ENCODE results near the gene OR4K1. TPM values are rescaled to one million over a fixed set of nuclear protein-coding genes. Genes with fewer than 3 reads are reported as not detected.

The OR4K1 gene
- total and polyA plus RNA-seq, 9 of the 15 experiments (the other 6 are each of a cell fraction or from before 2014, with no cell fraction given), result not detected

GRCh38 chr14:19975291-19975690 lies 44.6 kb downstream of the OR4K1 start, which contains the start of gene OR4K15:
Gene OR4K15 (plus strand): TSS chr14:19975591. CDS start chr14:19975591, 0 bp downstream.
- H3K36me3 ChIP-seq (ENCODE audit: control insufficient read depth, insufficient read depth, low read length), result no peaks in the 10 kb centered on the region
- no peak within 1 kb of the TSS for H3K4me2 ChIP-seq (ENCODE audit: insufficient read depth, low read length)
- ATAC-seq (no peak), DNase-seq (ENCODE audit: extremely low read depth in 1 of 4, low spot score in 3 of 4) (no peak), FAIRE-seq (no peak)
- no peak within 1 kb of the TSS for H3K27ac ChIP-seq (ENCODE audit: extremely low read depth, low read depth, low read length)
- H3K27me3 ChIP-seq (ENCODE audit: control insufficient read depth in 2 of 2, insufficient read depth in 2 of 2, low read length in 2 of 2), result no peaks in the 10 kb centered on the region
- no peaks in the 10 kb centered on the region for H3K9me3 ChIP-seq (replicated peaks; ENCODE audit: control insufficient read depth, insufficient read depth, low read depth, low read length)
- intact Hi-C loops (cut with micrococcal nuclease) (no loop called here), in situ Hi-C loops (cut with MboI) (no loop called here)
- WGBS (ENCODE audit: insufficient coverage, low coverage, missing lambda C conversion rate), result 95% methylated on average over 3 of the region's 3 CpGs
- no peak within 1 kb of the TSS for H3K4me3 ChIP-seq
- ChIA-PET CTCF (ENCODE audit: low intra/inter-chr PET ratio) (no interaction called here), POLR2A (no interaction called here)
- BruUV-seq (replicated peaks), result no TSS peak
- no peak for TF ChIP-seq TBL1XR1 (IDR thresholded peaks at IDR 0.05; ENCODE audit: low read length in 2 of 2)
- TF ChIP-seq UBTF (IDR thresholded peaks at IDR 0.05; ENCODE audit: borderline replicate concordance in 1 of 2, low read depth in 2 of 2, low read length in 2 of 2), result no peak
- no peak for TF ChIP-seq KAT2B (IDR thresholded peaks at IDR 0.05; ENCODE audit: low read depth, low read length)
- TF ChIP-seq GATAD2B (IDR thresholded peaks at IDR 0.05; ENCODE audit: borderline replicate concordance), result no peak
- TF ChIP-seq ZBTB34 (CRISPR knock-in tag; IDR thresholded peaks at IDR 0.05), result no peak
- TF ChIP-seq U2AF1 (optimal IDR thresholded peaks at IDR 0.05; ENCODE audit: low read depth, low read length), result no peak
- no peak for TF ChIP-seq RB1 (IDR thresholded peaks at IDR 0.05; ENCODE audit: low read depth)
- no peak for TF ChIP-seq JUN (IDR thresholded peaks at IDR 0.05; ENCODE audit: borderline replicate concordance, low read depth, low read length)
- no peak for TF ChIP-seq JUN (CRISPR knock-in tag; IDR thresholded peaks at IDR 0.05; ENCODE audit: borderline replicate concordance)
- no peak within 1 kb of the TSS for H2AFZ ChIP-seq (ENCODE audit: low read depth, low read length)
- H3K4me1 ChIP-seq (replicated peaks in 1 of 2; ENCODE audit: control insufficient read depth in 2 of 2, insufficient read depth in 2 of 2, low read length in 2 of 2), result no peaks in the 10 kb centered on the region
- H3K9ac ChIP-seq (ENCODE audit: insufficient read depth in 1 of 2, low read depth in 2 of 2, low read length in 2 of 2), result no peak within 1 kb of the TSS
- H4K20me1 ChIP-seq (replicated peaks; ENCODE audit: control insufficient read depth, insufficient read depth, low read length), result no peaks in the 10 kb centered on the region
- H3K9me1 ChIP-seq (ENCODE audit: control insufficient read depth, insufficient read depth, low read length), result no peaks in the 10 kb centered on the region
- no peaks in the 10 kb centered on the region for H3K79me2 ChIP-seq (ENCODE audit: control insufficient read depth, insufficient read depth, low read length)

Other genes starting within 250 kb of the OR4K1 start
Only the 7 nearest of the 13 such genes appear.
- not detected in 2 replicates for gene OR4N2, start 127.1 kb upstream of the OR4K1 start, total RNA-seq (2014; rRNA removed)
- not detected in 2 replicates for gene OR4N2, start 127.1 kb upstream of the OR4K1 start, total RNA-seq (2014; rRNA removed; fragmentation: Illumina TruSeq; extraction: Trizol)
- not detected in 2 replicates for gene OR4N2, start 127.1 kb upstream of the OR4K1 start, total RNA-seq (2015; rRNA removed; fragmentation: Illumina TruSeq; extraction: Trizol)
- gene OR4N2, start 127.1 kb upstream of the OR4K1 start, total RNA-seq (2021), result not detected in 2 replicates
- not detected in 2 replicates for gene OR4N2, start 127.1 kb upstream of the OR4K1 start, polyA plus RNA-seq (2011; rRNA removed)
- gene OR4N2, start 127.1 kb upstream of the OR4K1 start, polyA plus RNA-seq (2014; fragmentation: Illumina TruSeq; extraction: Trizol), result not detected in 2 replicates
- not detected for gene OR4N2, start 127.1 kb upstream of the OR4K1 start, polyA plus RNA-seq (2014; fragmentation: Nextera tagmentation; extraction: Ambion mirVana)
- not detected in 2 replicates for gene OR4N2, start 127.1 kb upstream of the OR4K1 start, polyA plus RNA-seq (2014; rRNA removed)
- not detected in 2 replicates for gene OR4K2, start 55.8 kb upstream of the OR4K1 start, total RNA-seq (2014; rRNA removed)
- gene OR4K2, start 55.8 kb upstream of the OR4K1 start, total RNA-seq (2014; rRNA removed; fragmentation: Illumina TruSeq; extraction: Trizol), result not detected in 2 replicates
- not detected in 2 replicates for gene OR4K2, start 55.8 kb upstream of the OR4K1 start, total RNA-seq (2015; rRNA removed; fragmentation: Illumina TruSeq; extraction: Trizol)
- not detected in 2 replicates for gene OR4K2, start 55.8 kb upstream of the OR4K1 start, total RNA-seq (2021)
- not detected in 2 replicates for gene OR4K2, start 55.8 kb upstream of the OR4K1 start, polyA plus RNA-seq (2011; rRNA removed)
- gene OR4K2, start 55.8 kb upstream of the OR4K1 start, polyA plus RNA-seq (2014; fragmentation: Illumina TruSeq; extraction: Trizol), result not detected in 2 replicates
- gene OR4K2, start 55.8 kb upstream of the OR4K1 start, polyA plus RNA-seq (2014; fragmentation: Nextera tagmentation; extraction: Ambion mirVana), result not detected
- gene OR4K2, start 55.8 kb upstream of the OR4K1 start, polyA plus RNA-seq (2014; rRNA removed), result not detected in 2 replicates
- gene OR4K5, start 10.3 kb upstream of the OR4K1 start, total RNA-seq (2014; rRNA removed), result not detected in 2 replicates
- gene OR4K5, start 10.3 kb upstream of the OR4K1 start, total RNA-seq (2014; rRNA removed; fragmentation: Illumina TruSeq; extraction: Trizol), result not detected in 2 replicates
- not detected in 2 replicates for gene OR4K5, start 10.3 kb upstream of the OR4K1 start, total RNA-seq (2015; rRNA removed; fragmentation: Illumina TruSeq; extraction: Trizol)
- gene OR4K5, start 10.3 kb upstream of the OR4K1 start, total RNA-seq (2021), result not detected in 2 replicates
- not detected in 2 replicates for gene OR4K5, start 10.3 kb upstream of the OR4K1 start, polyA plus RNA-seq (2011; rRNA removed)
- not detected in 2 replicates for gene OR4K5, start 10.3 kb upstream of the OR4K1 start, polyA plus RNA-seq (2014; fragmentation: Illumina TruSeq; extraction: Trizol)
- not detected for gene OR4K5, start 10.3 kb upstream of the OR4K1 start, polyA plus RNA-seq (2014; fragmentation: Nextera tagmentation; extraction: Ambion mirVana)
- gene OR4K5, start 10.3 kb upstream of the OR4K1 start, polyA plus RNA-seq (2014; rRNA removed), result not detected in 2 replicates
- not detected in 2 replicates for gene OR4K15, start 44.7 kb downstream of the OR4K1 start, total RNA-seq (2014; rRNA removed)
- not detected in 2 replicates for gene OR4K15, start 44.7 kb downstream of the OR4K1 start, total RNA-seq (2014; rRNA removed; fragmentation: Illumina TruSeq; extraction: Trizol)
- not detected in 2 replicates for gene OR4K15, start 44.7 kb downstream of the OR4K1 start, total RNA-seq (2015; rRNA removed; fragmentation: Illumina TruSeq; extraction: Trizol)
- not detected in 2 replicates for gene OR4K15, start 44.7 kb downstream of the OR4K1 start, total RNA-seq (2021)
- gene OR4K15, start 44.7 kb downstream of the OR4K1 start, polyA plus RNA-seq (2011; rRNA removed), result not detected in 2 replicates
- gene OR4K15, start 44.7 kb downstream of the OR4K1 start, polyA plus RNA-seq (2014; fragmentation: Illumina TruSeq; extraction: Trizol), result not detected in 2 replicates
- not detected for gene OR4K15, start 44.7 kb downstream of the OR4K1 start, polyA plus RNA-seq (2014; fragmentation: Nextera tagmentation; extraction: Ambion mirVana)
- gene OR4K15, start 44.7 kb downstream of the OR4K1 start, polyA plus RNA-seq (2014; rRNA removed), result not detected in 2 replicates
- gene OR4Q2, start 71.2 kb downstream of the OR4K1 start, total RNA-seq (2014; rRNA removed), result not detected in 2 replicates
- not detected in 2 replicates for gene OR4Q2, start 71.2 kb downstream of the OR4K1 start, total RNA-seq (2014; rRNA removed; fragmentation: Illumina TruSeq; extraction: Trizol)
- gene OR4Q2, start 71.2 kb downstream of the OR4K1 start, total RNA-seq (2015; rRNA removed; fragmentation: Illumina TruSeq; extraction: Trizol), result not detected in 2 replicates
- gene OR4Q2, start 71.2 kb downstream of the OR4K1 start, total RNA-seq (2021), result not detected in 2 replicates
- gene OR4Q2, start 71.2 kb downstream of the OR4K1 start, polyA plus RNA-seq (2011; rRNA removed), result not detected in 2 replicates
- gene OR4Q2, start 71.2 kb downstream of the OR4K1 start, polyA plus RNA-seq (2014; fragmentation: Illumina TruSeq; extraction: Trizol), result not detected in 2 replicates
- gene OR4Q2, start 71.2 kb downstream of the OR4K1 start, polyA plus RNA-seq (2014; fragmentation: Nextera tagmentation; extraction: Ambion mirVana), result not detected
- gene OR4Q2, start 71.2 kb downstream of the OR4K1 start, polyA plus RNA-seq (2014; rRNA removed), result not detected in 2 replicates
- not detected in 2 replicates for gene OR4K14, start 88.4 kb downstream of the OR4K1 start, total RNA-seq (2014; rRNA removed)
- not detected in 2 replicates for gene OR4K14, start 88.4 kb downstream of the OR4K1 start, total RNA-seq (2014; rRNA removed; fragmentation: Illumina TruSeq; extraction: Trizol)
- not detected in 2 replicates for gene OR4K14, start 88.4 kb downstream of the OR4K1 start, total RNA-seq (2015; rRNA removed; fragmentation: Illumina TruSeq; extraction: Trizol)
- gene OR4K14, start 88.4 kb downstream of the OR4K1 start, total RNA-seq (2021), result not detected in 2 replicates
- not detected in 2 replicates for gene OR4K14, start 88.4 kb downstream of the OR4K1 start, polyA plus RNA-seq (2011; rRNA removed)
- gene OR4K14, start 88.4 kb downstream of the OR4K1 start, polyA plus RNA-seq (2014; fragmentation: Illumina TruSeq; extraction: Trizol), result not detected in 2 replicates
- gene OR4K14, start 88.4 kb downstream of the OR4K1 start, polyA plus RNA-seq (2014; fragmentation: Nextera tagmentation; extraction: Ambion mirVana), result not detected
- gene OR4K14, start 88.4 kb downstream of the OR4K1 start, polyA plus RNA-seq (2014; rRNA removed), result not detected in 2 replicates
- not detected in 2 replicates for gene OR4K13, start 105.1 kb downstream of the OR4K1 start, total RNA-seq (2014; rRNA removed)
- not detected in 2 replicates for gene OR4K13, start 105.1 kb downstream of the OR4K1 start, total RNA-seq (2014; rRNA removed; fragmentation: Illumina TruSeq; extraction: Trizol)
- not detected in 2 replicates for gene OR4K13, start 105.1 kb downstream of the OR4K1 start, total RNA-seq (2015; rRNA removed; fragmentation: Illumina TruSeq; extraction: Trizol)
- gene OR4K13, start 105.1 kb downstream of the OR4K1 start, total RNA-seq (2021), result not detected in 2 replicates
- gene OR4K13, start 105.1 kb downstream of the OR4K1 start, polyA plus RNA-seq (2011; rRNA removed), result not detected in 2 replicates
- gene OR4K13, start 105.1 kb downstream of the OR4K1 start, polyA plus RNA-seq (2014; fragmentation: Illumina TruSeq; extraction: Trizol), result not detected in 2 replicates
- gene OR4K13, start 105.1 kb downstream of the OR4K1 start, polyA plus RNA-seq (2014; fragmentation: Nextera tagmentation; extraction: Ambion mirVana), result not detected
- gene OR4K13, start 105.1 kb downstream of the OR4K1 start, polyA plus RNA-seq (2014; rRNA removed), result not detected in 2 replicates